Neutrophil (primary cell): Measurements from ENCODE around the gene PLIN4.

Experiments
- H3K27ac ChIP-seq: fragments of 200-600 bp; sonication (generic); 2 replicates; pipeline ENCODE4 v1.5.1; 2016; ENCODE audit warnings: mild to moderate bottlenecking, moderate library complexity
- H3K27me3 ChIP-seq: fragments of 200-600 bp; sonication (generic); 2 replicates; pipeline ENCODE4 v1.6.0; 2016; ENCODE audit warnings: mild to moderate bottlenecking
- H3K36me3 ChIP-seq: fragments of 200-600 bp; sonication (generic); 2 replicates; pipeline ENCODE4 v1.5.1; 2017
- H3K4me1 ChIP-seq, 2 experiments: fragments of 200-600 bp in 1 of 2; sonication (generic) in 1 of 2; 1 replicate in 1 of 2; 2 replicates in 1 of 2; pipeline versions ENCODE4 v1.5.1 to v1.6.1; 2013 to 2016; ENCODE audit warnings: low read depth in 1 of 2, low read length in 1 of 2, mild to moderate bottlenecking in 1 of 2, moderate library complexity in 1 of 2; ENCODE audit not compliant: control insufficient read depth in 1 of 2, insufficient read depth in 1 of 2
- H3K4me3 ChIP-seq, 2 experiments: fragments of 200-600 bp in 1 of 2; sonication (generic) in 1 of 2; 1 replicate in 1 of 2; 2 replicates in 1 of 2; pipeline ENCODE4 v1.5.1; 2013 to 2016; ENCODE audit warnings: low read depth in 1 of 2, low read length in 1 of 2, mild to moderate bottlenecking in 1 of 2, moderate library complexity in 1 of 2
- H3K9me3 ChIP-seq: fragments of 200-600 bp; sonication (generic); 2 replicates; pipeline ENCODE4 v1.5.1; 2016
- TF ChIP-seq, protein P1 (sequence below): fragments of 200-600 bp; sonication (generic); IDR thresholded peaks from 2 replicates; pipeline ENCODE4 v1.5.1; 2016; ENCODE audit warnings: antibody characterized with exemption

The PLIN4 gene

DNA sequence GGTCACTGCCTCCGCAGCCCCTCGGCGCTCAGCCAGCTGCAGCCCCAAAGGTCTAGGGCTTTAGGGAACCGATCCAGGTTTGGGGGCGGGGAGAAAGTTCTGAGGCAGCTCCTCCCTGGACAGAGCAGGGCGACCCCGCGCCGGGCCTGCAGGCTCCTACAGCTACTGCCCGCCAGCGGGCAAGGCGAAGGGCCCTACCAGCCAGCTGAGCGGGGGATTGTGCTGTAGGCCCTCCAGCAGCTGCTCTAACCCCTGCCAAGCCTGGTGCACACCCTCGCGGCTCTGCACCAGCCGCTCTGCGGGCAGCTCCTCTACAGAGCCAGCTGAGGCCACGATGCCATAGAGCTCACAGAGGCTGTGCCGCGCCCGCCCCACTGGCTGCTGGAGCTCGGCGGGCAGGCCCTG lies 14.0 kb downstream of the PLIN4 start:
- H3K4me3 ChIP-seq, result no peak overlapping the region
- no peaks in the 10 kb centered on the region for H3K27me3 ChIP-seq
- TF ChIP-seq, protein P1, sequence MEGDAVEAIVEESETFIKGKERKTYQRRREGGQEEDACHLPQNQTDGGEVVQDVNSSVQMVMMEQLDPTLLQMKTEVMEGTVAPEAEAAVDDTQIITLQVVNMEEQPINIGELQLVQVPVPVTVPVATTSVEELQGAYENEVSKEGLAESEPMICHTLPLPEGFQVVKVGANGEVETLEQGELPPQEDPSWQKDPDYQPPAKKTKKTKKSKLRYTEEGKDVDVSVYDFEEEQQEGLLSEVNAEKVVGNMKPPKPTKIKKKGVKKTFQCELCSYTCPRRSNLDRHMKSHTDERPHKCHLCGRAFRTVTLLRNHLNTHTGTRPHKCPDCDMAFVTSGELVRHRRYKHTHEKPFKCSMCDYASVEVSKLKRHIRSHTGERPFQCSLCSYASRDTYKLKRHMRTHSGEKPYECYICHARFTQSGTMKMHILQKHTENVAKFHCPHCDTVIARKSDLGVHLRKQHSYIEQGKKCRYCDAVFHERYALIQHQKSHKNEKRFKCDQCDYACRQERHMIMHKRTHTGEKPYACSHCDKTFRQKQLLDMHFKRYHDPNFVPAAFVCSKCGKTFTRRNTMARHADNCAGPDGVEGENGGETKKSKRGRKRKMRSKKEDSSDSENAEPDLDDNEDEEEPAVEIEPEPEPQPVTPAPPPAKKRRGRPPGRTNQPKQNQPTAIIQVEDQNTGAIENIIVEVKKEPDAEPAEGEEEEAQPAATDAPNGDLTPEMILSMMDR, result no peak
- H3K9me3 ChIP-seq, result no peaks in the 10 kb centered on the region
- no peak overlapping the region for H3K27ac ChIP-seq
- peaks cover 90% of the 10 kb centered on the region for H3K36me3 ChIP-seq
- no peaks in the 10 kb centered on the region for H3K4me1 ChIP-seq

DNA sequence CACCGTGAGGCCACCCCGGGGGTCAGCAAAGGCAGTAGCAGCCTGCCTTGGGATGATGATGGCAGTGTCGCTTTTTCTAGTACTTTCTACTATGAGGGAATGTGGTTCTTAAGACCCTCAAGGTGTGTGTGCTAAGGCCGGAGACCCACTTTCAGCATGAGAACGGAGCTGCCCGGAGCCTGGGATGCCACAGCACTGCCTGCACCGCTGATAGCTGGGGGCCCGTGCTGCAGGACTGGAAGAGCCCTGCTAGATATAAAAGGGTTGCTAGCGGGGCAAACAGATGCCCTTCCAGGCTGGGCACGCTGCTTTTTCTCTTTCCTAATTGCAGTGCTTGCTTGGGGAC lies 14.5 kb downstream of the PLIN4 start:
- Histone ChIP-seq H3K9me3 (no peaks in the 10 kb centered on the region), H3K27me3 (no peaks in the 10 kb centered on the region), H3K36me3 (peaks cover 95% of the 10 kb centered on the region), H3K4me1 (no peaks in the 10 kb centered on the region), H3K4me3 (no peak overlapping the region), H3K27ac (no peak overlapping the region)
- TF ChIP-seq, protein P1, result no peak

DNA sequence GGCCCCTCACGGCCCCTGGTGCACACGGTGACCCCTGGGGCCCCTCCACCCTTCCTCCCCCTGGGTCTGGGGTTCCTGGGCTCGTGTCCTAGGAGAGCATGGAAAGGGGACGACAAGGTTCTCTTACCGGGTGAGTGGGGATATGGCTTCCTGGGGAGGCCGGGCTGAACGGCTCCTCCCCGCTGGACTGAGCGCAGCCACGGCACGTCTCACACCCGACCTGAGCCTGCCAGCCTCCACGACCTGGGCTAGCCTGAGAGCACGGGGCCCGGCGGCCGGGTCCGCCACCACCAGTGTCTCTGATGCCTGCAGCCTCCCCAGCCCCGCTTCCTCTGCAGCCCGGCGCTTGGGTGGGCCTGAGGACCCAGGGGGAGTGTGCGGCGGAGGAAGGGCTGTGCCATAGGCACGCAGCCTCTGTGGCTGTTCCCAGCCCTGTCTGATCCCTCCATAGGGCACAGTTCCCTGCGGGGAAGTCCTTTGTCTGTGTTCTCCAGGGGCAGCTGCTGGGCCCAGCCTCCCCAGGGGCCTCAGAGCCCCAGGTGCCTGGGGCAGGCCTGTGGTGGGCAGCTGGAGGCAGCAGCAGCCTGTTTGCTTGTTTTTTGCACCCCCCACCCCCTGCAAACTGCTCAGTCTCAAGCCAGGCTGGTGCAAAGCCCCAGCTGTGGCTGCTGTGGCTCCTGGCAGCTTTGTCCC lies 15.0 kb downstream of the PLIN4 start:
- TF ChIP-seq, protein P1, result no peak
- no peak overlapping the region for H3K27ac ChIP-seq
- no peaks in the 10 kb centered on the region for H3K4me1 ChIP-seq
- no peaks in the 10 kb centered on the region for H3K9me3 ChIP-seq
- H3K27me3 ChIP-seq, result no peaks in the 10 kb centered on the region
- no peak overlapping the region for H3K4me3 ChIP-seq
- H3K36me3 ChIP-seq, result peaks cover 96% of the 10 kb centered on the region

- TF ChIP-seq, protein P1, result no peak
- Histone ChIP-seq H3K4me1 (no peaks in the 10 kb centered on the region), H3K9me3 (no peaks in the 10 kb centered on the region), H3K36me3 (peaks cover 97% of the 10 kb centered on the region), H3K27me3 (no peaks in the 10 kb centered on the region), H3K27ac (no peak overlapping the region), H3K4me3 (no peak overlapping the region)
Observed at GRCh38 chr19:4502282-4503131, 15.8 kb downstream of the PLIN4 start.

- peaks cover 97% of the 10 kb centered on the region for H3K36me3 ChIP-seq
- H3K27ac ChIP-seq, result no peak overlapping the region
- no peaks in the 10 kb centered on the region for H3K9me3 ChIP-seq
- H3K4me3 ChIP-seq, result no peak overlapping the region
- no peaks in the 10 kb centered on the region for H3K4me1 ChIP-seq
- TF ChIP-seq, protein P1, result no peak
- H3K27me3 ChIP-seq, result no peaks in the 10 kb centered on the region
Observed at GRCh38 chr19:4501691-4502090, 16.6 kb downstream of the PLIN4 start.
